Endothelial cell of umbilical vein (primary cell): ENCODE results near the gene IQSEC3. TPM values are rescaled to one million over a fixed set of nuclear protein-coding genes. Genes with fewer than 3 reads are reported as not detected.

Experiments
- BruUV-seq: library from RNA; stranded (reverse); fragments of 400-500 nt; replicated peaks from 2 replicates; lab custom pipeline; 2021; lab: Mats Ljungman, UMichigan
- CTCF ChIA-PET: fragments of 300-600, 350-600 bp; sonication (Branson Sonifier 250); formaldehyde crosslinking; loops from one replicate; lab custom pipeline; 2021; ENCODE audit warnings: antibody characterized with exemption, inconsistent platforms; lab: Charles Lee
- POLR2A ChIA-PET: fragments of 300-600, 350-600 bp; sonication (Branson Sonifier 250); formaldehyde crosslinking; loops from one replicate; lab custom pipeline; 2021; ENCODE audit warnings: antibody characterized with exemption, inconsistent platforms; lab: Charles Lee
- DNase-seq: peaks from one replicate; pipeline ENCODE4 v3.0.0-alpha.2; 2011; ENCODE audit warnings: low read depth, low spot score
- FAIRE-seq: peaks from 2 replicates; lab custom pipeline; 2011; peaks lifted over from hg19 to GRCh38; lab: Jason Lieb, UNC
- H2AFZ ChIP-seq: 2 replicates; pipeline ENCODE4 v1.6.0; 2012; ENCODE audit warnings: low read depth, low read length, control low read depth, inconsistent platforms
- H3K27ac ChIP-seq: 2 replicates; pipeline ENCODE4 v1.5.1; 2011; ENCODE audit warnings: low read depth, mild to moderate bottlenecking, control low read depth, low read length, moderate library complexity; ENCODE audit not compliant: insufficient read depth
- H3K27me3 ChIP-seq, 2 experiments: 2 replicates each; pipeline versions ENCODE4 v1.6.0 to v1.6.1; 2011; ENCODE audit warnings: low read length in 2 of 2, mixed read lengths in 1 of 2; ENCODE audit not compliant: control insufficient read depth in 2 of 2, insufficient read depth in 2 of 2
- H3K36me3 ChIP-seq, 2 experiments: 2 replicates in 1 of 2; 3 replicates in 1 of 2; pipeline ENCODE4 v1.5.1; 2011; ENCODE audit warnings: low read length in 2 of 2, mild to moderate bottlenecking in 1 of 2, moderate library complexity in 1 of 2; ENCODE audit not compliant: control insufficient read depth in 2 of 2, insufficient read depth in 2 of 2; ENCODE audit errors: extremely low read depth in 1 of 2
- H3K4me1 ChIP-seq: 3 replicates; pipeline ENCODE4 v1.5.1; 2011; ENCODE audit warnings: mild to moderate bottlenecking, low read length; ENCODE audit not compliant: control insufficient read depth, insufficient read depth; ENCODE audit errors: extremely low read depth
- H3K4me2 ChIP-seq: 2 replicates; pipeline ENCODE4 v1.6.1; 2011; ENCODE audit warnings: low read length, control low read depth, mixed read lengths; ENCODE audit not compliant: insufficient read depth
- H3K4me3 ChIP-seq, 3 experiments: fragments of 200-600 bp in 1 of 3; sonication (generic), shearing (Covaris generic) in 1 of 3; replicated peaks in 1 of 3; 2 replicates each; pipeline ENCODE4 v1.5.1; 2011 to 2016; ENCODE audit warnings: control low read depth in 3 of 3, low read length in 3 of 3, mild to moderate bottlenecking in 2 of 3, inconsistent platforms in 1 of 3, low read depth in 1 of 3, moderate library complexity in 1 of 3; ENCODE audit not compliant: insufficient read depth in 1 of 3
- H3K79me2 ChIP-seq: 2 replicates; pipeline ENCODE4 v1.6.0; 2012; ENCODE audit warnings: low read length, inconsistent platforms; ENCODE audit not compliant: control insufficient read depth, insufficient read depth
- H3K9ac ChIP-seq: replicated peaks from 2 replicates; pipeline ENCODE3; 2011; ENCODE audit warnings: low read length, control low read depth; ENCODE audit not compliant: insufficient read depth; ENCODE audit errors: extremely low read depth
- H3K9me1 ChIP-seq: replicated peaks from 3 replicates; pipeline ENCODE4 v1.6.0; 2011; ENCODE audit warnings: mild to moderate bottlenecking, low read length; ENCODE audit not compliant: control insufficient read depth, insufficient read depth; ENCODE audit errors: extremely low read depth
- H3K9me3 ChIP-seq: replicated peaks from 2 replicates; pipeline ENCODE4 v1.5.1; 2012; ENCODE audit warnings: low read length, inconsistent platforms; ENCODE audit not compliant: control insufficient read depth, insufficient read depth
- H4K20me1 ChIP-seq: replicated peaks from 2 replicates; pipeline ENCODE3; 2011; ENCODE audit warnings: mild to moderate bottlenecking, low read length; ENCODE audit not compliant: control insufficient read depth, insufficient read depth; ENCODE audit errors: extremely low read depth
- CTCF ChIP-seq, 2 donors: IDR thresholded peaks; 1 replicate in 1 of 2; 2 replicates in 1 of 2; pipeline ENCODE4 v1.5.1; 2011; ENCODE audit warnings: low read length in 2 of 2, mild to moderate bottlenecking in 2 of 2, moderate library complexity in 2 of 2, control low read depth in 1 of 2, inconsistent platforms in 1 of 2, low read depth in 1 of 2; ENCODE audit not compliant: insufficient read depth in 1 of 2; ENCODE audit errors: extremely low read depth in 1 of 2
- EZH2 ChIP-seq: IDR thresholded peaks from 2 replicates; pipeline ENCODE4 v1.6.1; 2012; ENCODE audit warnings: borderline replicate concordance, low read depth, mild to moderate bottlenecking, moderate library complexity, low read length, inconsistent platforms; ENCODE audit not compliant: severe bottlenecking
- FOS ChIP-seq: IDR thresholded peaks from 2 replicates; pipeline ENCODE4 v1.6.1; 2011; ENCODE audit warnings: mild to moderate bottlenecking, low read length, moderate library complexity, borderline replicate concordance; ENCODE audit not compliant: insufficient read depth
- GATA2 ChIP-seq: IDR thresholded peaks from 2 replicates; pipeline ENCODE4 v1.7.0; 2011; ENCODE audit warnings: low read depth, mild to moderate bottlenecking, moderate library complexity, mixed read lengths, low read length; ENCODE audit not compliant: insufficient read length, insufficient read depth
- JUN ChIP-seq: IDR thresholded peaks from 2 replicates; pipeline ENCODE4 v1.6.1; 2011; ENCODE audit warnings: borderline replicate concordance, low read depth; ENCODE audit not compliant: insufficient read length, insufficient read depth
- MYC ChIP-seq: IDR thresholded peaks from one replicate; pipeline ENCODE4 v1.6.1; 2011; ENCODE audit warnings: mild to moderate bottlenecking, low read depth, low read length
- POLR2A ChIP-seq: IDR thresholded peaks from 2 replicates; pipeline ENCODE4 v1.6.1; 2012; ENCODE audit warnings: low read depth, mild to moderate bottlenecking, control low read depth, low read length
- POLR2AphosphoS5 ChIP-seq: IDR thresholded peaks from 2 replicates; pipeline ENCODE4 v1.6.1; 2012; ENCODE audit warnings: low read depth, mild to moderate bottlenecking, control low read depth, low read length, moderate library complexity; ENCODE audit not compliant: insufficient read depth
- dilution Hi-C: fragments of 300-500 bp; cut with MboI; formaldehyde crosslinking; loops from one replicate; pipeline ENCODE4 v1.15.0; 2019; ENCODE audit warnings: low sequenced_read_pairs; ENCODE audit not compliant: extremely low pct_ligation_motif_present
- intact Hi-C: fragments of 100-400 bp; cut with micrococcal nuclease; formaldehyde crosslinking; loops from one replicate; pipeline ENCODE4 v1.10.0; 2022
- polyA plus RNA-seq, 4 experiments: library from polyadenylated mRNA; depleted of rRNA in 3 of 4; stranded (reverse) in 3 of 4; unstranded in 1 of 4; fragments of >200 nt; gene quantifications; 2 replicates each; pipeline versions ENCODE4 v1.2.1 to v1.2.3, GENCODE V29; 2011 to 2012; ENCODE audit warnings: missing spikeins in 1 of 4
- total RNA-seq: library from RNA; stranded (reverse); gene quantifications from 2 replicates; pipeline ENCODE4 v1.2.3, GENCODE V29; 2021
- TF ChIP-seq, protein P1 (sequence below): IDR thresholded peaks from 2 replicates; pipeline ENCODE4 v1.6.1; 2011; ENCODE audit not compliant: insufficient read depth, insufficient read length

The IQSEC3 gene
- total and polyA plus RNA-seq, 2 donors (not counting 3 experiments of a cell fraction or from before 2014, with no cell fraction given), result not detected

DNA sequence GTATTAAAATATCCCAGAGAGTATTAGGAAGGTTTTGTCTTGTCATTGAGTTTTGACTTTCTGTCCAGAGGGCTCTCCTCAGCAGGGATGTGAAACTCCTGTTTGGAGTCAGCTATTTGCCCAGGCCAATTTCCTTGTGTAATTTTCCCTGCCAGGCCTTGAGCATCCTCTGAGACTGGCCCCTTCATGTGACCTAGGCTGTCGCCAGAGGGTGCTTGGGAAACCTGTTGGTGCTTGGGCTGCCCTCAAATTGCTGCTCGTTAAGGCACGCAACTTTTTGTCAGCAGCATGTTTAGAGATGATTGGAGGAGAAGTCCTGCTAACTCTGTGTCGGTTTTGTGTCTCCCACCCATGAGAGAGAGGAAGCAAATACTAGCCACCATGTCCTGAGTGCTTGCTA lies 39.1 kb downstream of the IQSEC3 start:
- intact Hi-C loops (no loop called here), dilution Hi-C loops (no loop called here)
- CTCF ChIA-PET, result no interaction called here
- peaks cover 3 to 6% of the 10 kb centered on the region in 2 experiments for H3K27me3 ChIP-seq
- H2AFZ ChIP-seq, result no peak overlapping the region
- TF ChIP-seq FOS (no peak), EZH2 (no peak), JUN (no peak), CTCF (IDR thresholded peaks at IDR 0.05; ENCODE audit: extremely low read depth in 1 of 2, insufficient read depth in 1 of 2, low read depth in 1 of 2, low read length in 2 of 2) (no peak), MYC (no peak), POLR2A (no peak), GATA2 (no peak), POLR2AphosphoS5 (no peak)
- TF ChIP-seq, protein P1, sequence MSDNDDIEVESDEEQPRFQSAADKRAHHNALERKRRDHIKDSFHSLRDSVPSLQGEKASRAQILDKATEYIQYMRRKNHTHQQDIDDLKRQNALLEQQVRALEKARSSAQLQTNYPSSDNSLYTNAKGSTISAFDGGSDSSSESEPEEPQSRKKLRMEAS, result no peak
- no peaks in the 10 kb centered on the region for H3K9me1 ChIP-seq
- H3K79me2 ChIP-seq, result no peaks in the 10 kb centered on the region
- DNase-seq (no peak), FAIRE-seq (no peak)
- no peak overlapping the region for H3K9ac ChIP-seq
- no peak overlapping the region for H3K4me2 ChIP-seq
- H3K36me3 ChIP-seq, result no peaks in the 10 kb centered on the region
- no peaks in the 10 kb centered on the region for H3K9me3 ChIP-seq
- H4K20me1 ChIP-seq, result no peaks in the 10 kb centered on the region
- H3K4me1 ChIP-seq, result no peaks in the 10 kb centered on the region
- BruUV-seq, result no TSS peak
- H3K4me3 ChIP-seq, result no peak overlapping the region
- POLR2A ChIA-PET, result no interaction called here
- H3K27ac ChIP-seq, result no peak overlapping the region
